DND-41 (cell line): ENCODE data around the gene CD36.

Source experiments
- CTCF ChIP-seq: IDR thresholded peaks from 2 replicates; pipeline ENCODE4 v1.5.1; 2012; ENCODE audit warnings: borderline replicate concordance, low read length, moderate library complexity, mild to moderate bottlenecking; ENCODE audit not compliant: poor library complexity, severe bottlenecking; ENCODE audit errors: extremely low read depth
- EZH2 ChIP-seq: IDR thresholded peaks from 3 replicates; pipeline ENCODE4 v1.6.1; 2012; ENCODE audit warnings: borderline replicate concordance, low read depth, mild to moderate bottlenecking, moderate library complexity, low read length, inconsistent platforms; ENCODE audit not compliant: severe bottlenecking

DNA sequence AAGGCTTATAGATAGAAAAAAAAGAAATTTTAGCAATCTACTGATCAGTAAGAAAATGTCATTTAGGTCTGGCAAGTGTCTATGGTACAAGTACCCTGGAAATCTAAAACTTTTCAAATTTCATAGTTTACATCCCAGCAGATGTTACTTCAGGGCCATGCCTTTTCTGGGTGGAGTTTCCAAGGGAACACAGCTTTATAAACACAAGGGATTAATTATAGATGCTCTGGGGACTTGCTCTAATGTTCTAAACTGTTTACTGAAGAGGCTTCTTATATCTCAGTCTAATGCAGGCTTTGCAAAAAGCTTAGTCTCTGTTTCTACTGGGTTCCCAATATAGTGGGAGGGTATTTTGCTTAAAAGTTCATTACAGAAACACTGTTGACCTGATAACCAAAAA is 3.1 kb downstream of the CD36 start:
- no peak for TF ChIP-seq CTCF
- no peak for TF ChIP-seq EZH2
